RWPE1 (cell line): Measurements from ENCODE around the gene NBEA.

ENCODE experiments used
- CTCF ChIA-PET: fragments of 350-600 bp; sonication (Branson Sonifier 250); formaldehyde crosslinking; extraction: SDS; loops from one replicate; lab custom pipeline; 2021; lab: Yijun Ruan, JAX
- POLR2A ChIA-PET: fragments of 400-600 bp; formaldehyde crosslinking; extraction: SDS; loops from one replicate; lab custom pipeline; 2020; ENCODE audit warnings: antibody characterized with exemption; ENCODE audit not compliant: low non-redundant PET; lab: Yijun Ruan, JAX
- DNase-seq: peaks from one replicate; pipeline ENCODE4 v3.0.0; 2012; ENCODE audit warnings: low spot score
- H3K27ac ChIP-seq: fragments of 450-650 bp; 2 replicates; pipeline ENCODE4 v1.5.1; 2017
- TF ChIP-seq, protein P1 (sequence below): fragments of 450-650 bp; conservative IDR thresholded peaks from 2 replicates; pipeline ENCODE4 v1.5.1; 2017; ENCODE audit warnings: low read depth, mild to moderate bottlenecking

NBEA gene

DNA sequence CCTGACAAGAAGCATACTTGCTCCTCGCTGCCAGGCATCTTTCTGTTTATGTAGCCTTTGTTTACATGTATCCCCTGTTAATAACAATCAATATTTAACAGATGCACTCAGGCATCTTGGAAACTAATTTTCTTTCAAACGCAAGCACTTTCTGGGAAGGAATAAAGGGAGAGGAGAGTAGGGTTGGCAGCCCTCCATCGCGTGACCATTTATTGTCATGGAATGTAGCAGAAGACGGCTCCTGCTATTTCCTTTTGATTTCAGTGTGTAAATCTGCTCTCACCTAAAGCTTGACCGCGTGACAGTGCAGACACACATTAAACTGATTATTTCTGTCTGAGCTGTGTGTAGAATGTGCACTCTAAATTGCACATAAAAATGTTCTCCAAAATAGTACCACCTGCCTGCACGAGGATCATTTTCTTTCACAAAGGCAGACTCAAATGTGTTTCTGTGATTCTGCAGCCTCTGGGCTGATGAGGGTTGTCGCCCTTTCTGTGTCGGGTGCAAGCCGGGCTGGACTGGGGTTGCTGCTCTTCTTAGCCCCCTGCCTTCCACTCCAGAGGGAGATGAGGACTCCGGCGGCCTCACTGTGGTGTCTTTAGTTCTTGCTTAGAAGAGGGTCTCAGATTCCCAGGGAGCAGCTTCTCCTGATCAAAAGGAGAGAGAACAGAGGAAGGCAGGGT, 757.9 kb downstream of the NBEA start:
- POLR2A ChIA-PET = no interaction called here
- CTCF ChIA-PET = no interaction called here
- no peak for DNase-seq
- TF ChIP-seq, protein P1, sequence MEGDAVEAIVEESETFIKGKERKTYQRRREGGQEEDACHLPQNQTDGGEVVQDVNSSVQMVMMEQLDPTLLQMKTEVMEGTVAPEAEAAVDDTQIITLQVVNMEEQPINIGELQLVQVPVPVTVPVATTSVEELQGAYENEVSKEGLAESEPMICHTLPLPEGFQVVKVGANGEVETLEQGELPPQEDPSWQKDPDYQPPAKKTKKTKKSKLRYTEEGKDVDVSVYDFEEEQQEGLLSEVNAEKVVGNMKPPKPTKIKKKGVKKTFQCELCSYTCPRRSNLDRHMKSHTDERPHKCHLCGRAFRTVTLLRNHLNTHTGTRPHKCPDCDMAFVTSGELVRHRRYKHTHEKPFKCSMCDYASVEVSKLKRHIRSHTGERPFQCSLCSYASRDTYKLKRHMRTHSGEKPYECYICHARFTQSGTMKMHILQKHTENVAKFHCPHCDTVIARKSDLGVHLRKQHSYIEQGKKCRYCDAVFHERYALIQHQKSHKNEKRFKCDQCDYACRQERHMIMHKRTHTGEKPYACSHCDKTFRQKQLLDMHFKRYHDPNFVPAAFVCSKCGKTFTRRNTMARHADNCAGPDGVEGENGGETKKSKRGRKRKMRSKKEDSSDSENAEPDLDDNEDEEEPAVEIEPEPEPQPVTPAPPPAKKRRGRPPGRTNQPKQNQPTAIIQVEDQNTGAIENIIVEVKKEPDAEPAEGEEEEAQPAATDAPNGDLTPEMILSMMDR = no peak
- H3K27ac ChIP-seq = no peak overlapping the region

DNA sequence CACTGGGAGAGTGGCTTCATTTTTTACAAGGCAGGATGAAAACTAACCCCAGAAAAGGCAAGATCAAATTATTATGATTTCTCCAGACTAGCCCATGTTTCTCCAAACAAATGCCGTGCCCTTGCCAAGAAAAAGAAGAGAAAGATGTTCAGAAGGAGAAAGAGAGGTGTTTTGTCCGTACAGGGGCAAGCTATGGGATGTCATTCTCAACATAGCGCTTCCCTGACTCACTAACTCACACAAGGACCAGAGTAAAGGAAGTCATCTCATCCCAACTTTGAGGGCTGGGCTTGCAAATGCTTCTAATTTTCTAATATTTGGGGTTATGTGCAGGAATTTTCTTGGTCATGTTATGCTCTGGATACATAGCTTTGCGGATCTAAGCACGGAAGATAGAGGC, 758.6 kb downstream of the NBEA start:
- no peak for DNase-seq
- TF ChIP-seq, protein P1 = no peak
- CTCF ChIA-PET = no interaction called here
- no peak overlapping the region for H3K27ac ChIP-seq
- POLR2A ChIA-PET = no interaction called here

DNA sequence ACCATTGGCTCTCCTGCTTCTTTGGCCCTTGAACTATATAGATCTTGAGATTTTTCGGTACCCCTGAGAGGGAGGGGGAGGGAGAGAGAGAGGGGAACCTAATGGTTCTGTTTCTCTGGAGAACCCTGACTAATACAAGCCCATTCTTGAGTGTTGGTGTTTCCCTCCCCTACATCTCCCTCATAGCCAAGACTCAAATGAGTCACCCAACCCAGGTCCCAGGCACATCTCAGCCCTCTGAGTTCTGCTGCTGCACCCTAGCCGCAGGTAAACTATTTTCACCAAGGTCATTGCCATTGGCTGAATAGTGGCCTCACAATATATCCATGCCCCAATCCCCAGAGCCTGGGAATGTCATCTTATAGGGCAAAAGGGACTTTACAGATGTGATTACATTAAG, 760.2 kb downstream of the NBEA start:
- no peak overlapping the region for H3K27ac ChIP-seq
- DNase-seq = no peak
- POLR2A ChIA-PET = no interaction called here
- TF ChIP-seq, protein P1 = no peak
- CTCF ChIA-PET = no interaction called here

DNA sequence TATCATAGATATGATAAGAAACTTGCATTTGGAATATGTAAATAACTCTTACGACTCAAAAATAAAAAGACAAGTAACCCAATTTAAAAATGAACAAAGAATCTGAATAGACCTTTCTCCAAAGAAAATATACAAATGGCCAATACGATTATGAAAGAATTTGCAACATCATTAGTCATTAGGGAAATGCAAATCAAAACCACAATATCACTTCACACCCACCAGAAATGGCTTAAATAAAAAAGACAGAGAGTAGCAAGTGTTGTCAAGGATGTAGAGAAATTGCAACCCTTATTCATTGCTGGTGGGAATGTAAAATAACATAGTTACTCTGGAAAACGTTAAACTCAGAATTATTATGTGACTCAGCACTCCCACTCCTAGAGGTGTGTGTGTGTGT, 761.0 kb downstream of the NBEA start:
- POLR2A ChIA-PET = no interaction called here
- CTCF ChIA-PET = no interaction called here
- no peak for DNase-seq
- TF ChIP-seq, protein P1 = no peak
- H3K27ac ChIP-seq = no peak overlapping the region

DNA sequence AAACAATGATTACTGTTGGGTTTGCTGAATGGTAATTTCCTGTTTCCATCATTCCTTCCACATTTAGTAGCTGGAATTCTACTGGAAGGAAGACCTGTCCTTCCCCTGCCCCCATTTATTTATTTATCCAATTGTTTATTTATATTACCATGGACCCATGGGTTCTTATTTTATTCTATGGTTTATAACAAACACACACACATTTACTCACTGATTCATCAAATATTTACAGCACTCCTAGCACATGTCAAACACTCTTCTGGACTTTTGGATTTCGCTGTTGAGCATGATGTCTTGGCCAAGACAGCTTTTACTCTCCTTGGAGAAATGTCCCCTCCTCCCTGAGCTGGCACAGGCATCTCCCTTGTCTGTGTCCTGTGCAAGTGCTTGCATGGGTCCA, 762.3 kb downstream of the NBEA start:
- POLR2A ChIA-PET = no interaction called here
- CTCF ChIA-PET = interaction anchor here (0.7 to 1.0 kb wide), 2 partner anchors 11 to 578 kb away, joined by 3 to 4 read pairs; no protein-coding TSS in a partner anchor
- TF ChIP-seq, protein P1 = no peak

DNA sequence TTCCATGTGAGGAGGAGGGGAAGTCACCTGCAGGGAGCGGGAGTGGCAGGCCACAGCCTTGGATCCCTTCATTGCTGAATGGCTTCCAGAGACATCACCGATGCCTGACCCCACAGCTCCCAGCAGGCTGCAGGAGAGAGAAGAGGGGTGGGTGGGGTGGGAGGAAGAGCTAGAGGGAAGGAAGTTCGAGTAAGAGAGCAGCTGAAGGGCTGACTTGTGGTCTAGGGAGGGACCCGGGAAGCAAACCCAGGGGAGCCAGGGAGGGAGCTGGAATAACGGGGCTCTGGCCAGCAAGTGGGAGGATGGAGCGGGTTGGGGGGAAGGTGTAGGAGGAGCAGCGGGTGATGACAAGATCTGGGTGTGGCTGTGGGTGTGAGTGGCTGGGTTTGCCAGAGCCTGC, 764.2 kb downstream of the NBEA start:
- TF ChIP-seq, protein P1 = no peak
- no peak overlapping the region for H3K27ac ChIP-seq
- DNase-seq = no peak
- CTCF ChIA-PET = no interaction called here
- POLR2A ChIA-PET = no interaction called here

More for the DNA sequence above, 762.3 kb downstream of the NBEA start:
- DNase-seq = no peak
- H3K27ac ChIP-seq = no peak overlapping the region
